WERI-Rb-1 (cell line): Measurements from ENCODE around the gene ABHD17A.

Source experiments
- DNase-seq: peaks from one replicate; pipeline ENCODE4 v3.0.0-alpha.2; 2020
- H3K27ac ChIP-seq: fragments of 250-450 bp; sonication (Bioruptor Pico); 2 replicates; pipeline ENCODE4 v1.5.1; 2020; ENCODE audit warnings: mild to moderate bottlenecking, moderate library complexity
- H3K27me3 ChIP-seq: fragments of 250-450 bp; sonication (Bioruptor Pico); 2 replicates; pipeline ENCODE4 v1.5.1; 2021; ENCODE audit warnings: mild to moderate bottlenecking, low read depth, moderate library complexity; ENCODE audit not compliant: insufficient read depth, severe bottlenecking
- H3K36me3 ChIP-seq: fragments of 250-450 bp; sonication (Bioruptor Pico); 2 replicates; pipeline ENCODE4 v1.5.1; 2020; ENCODE audit warnings: mild to moderate bottlenecking, moderate library complexity
- H3K4me3 ChIP-seq: 2 replicates; pipeline ENCODE4 v1.5.1; 2011; ENCODE audit warnings: low read depth, mild to moderate bottlenecking, control low read depth, low read length
- H3K9me3 ChIP-seq: fragments of 250-450 bp; sonication (Bioruptor Pico); 2 replicates; pipeline ENCODE4 v1.5.1; 2021; ENCODE audit warnings: mild to moderate bottlenecking, moderate library complexity; ENCODE audit not compliant: severe bottlenecking
- CTCF ChIP-seq: IDR thresholded peaks from 2 replicates; pipeline ENCODE4 v1.5.1; 2011; ENCODE audit warnings: low read depth, mild to moderate bottlenecking, control low read depth, inconsistent platforms, low read length

ABHD17A gene

GRCh38 chr19:1860042-1860775 is 25.1 kb downstream of the ABHD17A start:
- no peak for TF ChIP-seq CTCF
- peak overlapping the region; percentile 17; the same call in 1 of the 2 replicates for H3K4me3 ChIP-seq
- peak; percentile 67 for DNase-seq
- H3K9me3 ChIP-seq, result no peaks in the 10 kb centered on the region
- no peaks in the 10 kb centered on the region for H3K27me3 ChIP-seq
- H3K36me3 ChIP-seq, result no peaks in the 10 kb centered on the region
- H3K27ac ChIP-seq, result peak overlapping the region; percentile 48

DNA sequence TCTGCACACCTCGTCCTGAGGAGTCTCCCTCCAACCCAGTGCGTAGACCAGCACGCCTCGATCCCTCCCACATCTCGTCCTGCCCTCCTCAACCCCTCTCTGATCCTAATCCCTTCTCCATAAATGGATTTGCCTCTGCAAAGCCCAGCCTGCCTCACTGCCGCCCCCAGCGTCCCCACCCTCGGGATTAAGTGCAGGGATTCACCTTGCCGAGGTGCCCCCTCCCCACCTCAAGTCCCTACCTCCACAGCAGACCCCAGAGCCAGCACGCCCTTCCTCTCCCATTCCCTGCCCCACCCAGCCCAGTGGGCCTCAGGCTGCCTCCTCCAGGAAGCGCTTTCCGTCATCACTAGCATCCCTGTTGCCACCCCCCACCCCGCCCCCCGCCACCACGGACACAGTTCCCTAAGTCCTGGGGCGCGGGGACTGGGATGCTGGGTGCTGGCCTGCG is 25.9 kb downstream of the ABHD17A start:
- H3K9me3 ChIP-seq, result no peaks in the 10 kb centered on the region
- DNase-seq, result peak; percentile 87
- H3K27ac ChIP-seq, result peak overlapping the region; percentile 48
- peaks cover 2% of the 10 kb centered on the region for H3K36me3 ChIP-seq
- no peaks in the 10 kb centered on the region for H3K27me3 ChIP-seq
- peak overlapping the region; percentile 20 for H3K4me3 ChIP-seq
- TF ChIP-seq CTCF, result peak; percentile 50

- Histone ChIP-seq H3K27ac (peak overlapping the region; percentile 48), H3K36me3 (peaks cover 7% of the 10 kb centered on the region), H3K27me3 (no peaks in the 10 kb centered on the region), H3K9me3 (no peaks in the 10 kb centered on the region), H3K4me3 (peak overlapping the region; percentile 20; the same call in 1 of the 2 replicates)
- no peak for DNase-seq
- TF ChIP-seq CTCF, result no peak
Measured at GRCh38 chr19:1858412-1859081, 26.7 kb downstream of the ABHD17A start.

DNA sequence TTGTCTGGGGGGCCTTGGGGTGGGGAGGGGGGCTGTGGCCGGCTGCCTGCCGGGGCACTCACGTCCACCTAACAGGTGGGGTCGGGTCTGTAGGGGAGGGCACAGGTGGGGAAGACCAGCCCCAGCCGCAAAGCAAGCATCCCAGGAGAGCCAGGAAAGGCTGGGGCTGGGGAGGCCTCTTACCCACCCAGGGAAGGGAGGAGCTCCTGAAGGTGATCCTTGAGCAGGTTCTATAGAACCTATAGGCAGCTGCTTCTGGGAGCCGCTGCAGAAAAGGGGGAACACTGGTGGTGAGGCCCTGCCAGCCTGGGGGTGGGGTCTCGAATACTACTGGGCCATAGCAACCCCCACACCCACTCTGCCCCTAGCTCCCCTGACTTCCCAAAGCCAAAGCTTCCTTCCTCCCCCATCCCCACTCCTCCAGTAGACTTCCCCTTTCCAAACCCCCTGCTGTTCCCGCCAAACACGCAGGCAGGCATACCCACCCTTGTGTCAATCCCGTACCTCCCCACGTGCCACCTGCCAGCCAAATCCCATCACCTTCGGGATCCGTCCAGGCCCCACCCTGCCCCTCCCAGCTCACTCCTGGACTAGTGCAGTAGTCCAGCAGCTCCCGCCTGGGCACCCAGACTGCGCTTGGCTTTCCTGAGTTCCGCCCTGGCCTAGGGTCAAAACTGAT is 27.5 kb downstream of the ABHD17A start:
- peaks cover 7% of the 10 kb centered on the region for H3K36me3 ChIP-seq
- TF ChIP-seq CTCF, result no peak
- H3K9me3 ChIP-seq, result no peaks in the 10 kb centered on the region
- H3K27ac ChIP-seq, result peak overlapping the region; percentile 96
- no peaks in the 10 kb centered on the region for H3K27me3 ChIP-seq
- no peak for DNase-seq
- H3K4me3 ChIP-seq, result peak overlapping the region; percentile 42

- Histone ChIP-seq H3K27me3 (no peaks in the 10 kb centered on the region), H3K27ac (peak overlapping the region; percentile 96), H3K4me3 (peak overlapping the region; percentile 42), H3K9me3 (no peaks in the 10 kb centered on the region), H3K36me3 (peaks cover 7% of the 10 kb centered on the region)
- TF ChIP-seq CTCF, result no peak
- peak; percentile 92 for DNase-seq
Measured at GRCh38 chr19:1856698-1857603, 28.3 kb downstream of the ABHD17A start.
